A549 (cell line): Measurements from ENCODE around the gene CDT1.

Source experiments
- CHD4 ChIP-seq: fragments of 200-600 bp; sonication (generic); IDR thresholded peaks from 2 replicates; pipeline ENCODE4 v1.6.1; 2016; ENCODE audit warnings: antibody characterized with exemption, mild to moderate bottlenecking, borderline replicate concordance
- POLR2A ChIP-seq: IDR thresholded peaks from 2 replicates; pipeline ENCODE4 v1.6.1; 2012; ENCODE audit warnings: mild to moderate bottlenecking, low read length

DNA sequence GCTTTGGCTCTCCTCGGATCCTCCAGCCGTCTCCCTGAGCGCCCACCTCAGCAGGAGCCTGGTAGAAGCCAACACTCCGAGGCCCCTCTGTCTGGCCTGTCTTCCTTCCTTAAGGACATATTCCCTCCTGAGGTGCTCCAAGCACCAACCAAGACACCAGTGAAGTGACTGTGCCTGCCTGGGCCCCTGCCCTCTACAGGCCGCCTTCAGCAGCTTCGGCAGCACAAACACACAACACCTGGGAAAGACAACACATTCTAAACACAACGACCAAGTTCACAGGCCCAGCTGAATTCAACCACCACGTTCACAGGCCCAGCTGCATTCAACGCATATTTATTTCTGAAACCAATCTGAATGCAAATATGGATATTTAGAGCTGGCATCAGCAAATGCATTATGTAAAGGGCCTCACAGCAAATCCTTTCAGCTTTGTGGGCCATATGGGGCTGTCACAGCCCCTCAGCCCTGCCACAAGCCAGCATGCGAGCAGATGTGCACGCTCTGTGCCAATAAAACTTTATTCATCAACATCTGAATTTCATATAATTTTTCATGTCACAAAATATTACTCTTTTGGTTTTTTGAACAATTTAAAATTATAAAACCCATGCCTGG, 40.9 kb downstream of the CDT1 start:
- TF ChIP-seq CHD4 (no peak), POLR2A (no peak)
